Measurements from ENCODE around the gene ATXN7.

ATXN7 gene

GRCh38 chr3:63970631-63971475, 107.2 kb downstream of the ATXN7 start:
- peaks cover 94% of the 10 kb centered on the region for H3K4me1 Mint-ChIP-seq
- H3K36me3 Mint-ChIP-seq = peaks cover 14% of the 10 kb centered on the region
- ATAC-seq = no peak
- H3K4me3 Mint-ChIP-seq = peak overlapping the region; percentile 77
- no peak for DNase-seq (ENCODE audit: low spot score in 2 of 2)
- no peaks in the 10 kb centered on the region for H3K9me3 Mint-ChIP-seq
- peak overlapping the region; percentile 92 for H3K27ac Mint-ChIP-seq

DNA sequence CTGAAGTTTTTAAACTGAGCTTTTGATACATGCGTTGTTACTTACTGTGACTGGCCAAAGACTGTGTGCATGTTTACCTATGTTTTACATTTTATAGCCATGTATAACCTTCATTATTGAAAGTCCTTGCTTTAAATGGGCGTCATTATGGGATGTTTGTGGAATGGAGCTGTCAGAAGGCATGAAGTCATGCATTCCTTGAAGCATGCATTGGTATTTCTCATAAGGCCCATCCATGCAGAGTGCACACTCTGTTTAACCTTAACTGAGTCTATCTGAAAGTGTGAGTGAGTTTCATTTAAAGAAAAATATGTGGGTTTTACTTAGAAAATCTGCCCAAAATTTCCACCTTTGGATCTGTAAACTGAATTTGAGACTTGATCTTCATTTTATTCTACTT, 108.5 kb downstream of the ATXN7 start:
- Mint-ChIP-seq H3K9me3 (no peaks in the 10 kb centered on the region), H3K27ac (peak overlapping the region; percentile 77), H3K36me3 (peaks cover 14% of the 10 kb centered on the region), H3K4me1 (peaks cover 94% of the 10 kb centered on the region), H3K4me3 (peak overlapping the region; percentile 35)
- ATAC-seq (peak; percentile 52), DNase-seq (ENCODE audit: low spot score in 2 of 2) (no peak)

- H3K4me3 Mint-ChIP-seq = peak overlapping the region; percentile 35
- ATAC-seq (no peak), DNase-seq (ENCODE audit: low spot score in 2 of 2) (no peak)
- peaks cover 14% of the 10 kb centered on the region for H3K36me3 Mint-ChIP-seq
- H3K4me1 Mint-ChIP-seq = peaks cover 94% of the 10 kb centered on the region
- H3K27ac Mint-ChIP-seq = peak overlapping the region; percentile 77
- no peaks in the 10 kb centered on the region for H3K9me3 Mint-ChIP-seq
Observed at GRCh38 chr3:63972987-63973386, 109.3 kb downstream of the ATXN7 start.

GRCh38 chr3:63973406-63973805, 109.7 kb downstream of the ATXN7 start:
- Mint-ChIP-seq H3K36me3 (peaks cover 14% of the 10 kb centered on the region), H3K9me3 (no peaks in the 10 kb centered on the region), H3K4me1 (peaks cover 94% of the 10 kb centered on the region), H3K27ac (no peak overlapping the region), H3K4me3 (no peak overlapping the region)
- ATAC-seq (no peak), DNase-seq (ENCODE audit: low spot score in 2 of 2) (no peak)

GRCh38 chr3:63974451-63974850, 110.8 kb downstream of the ATXN7 start:
- peaks cover 94% of the 10 kb centered on the region for H3K4me1 Mint-ChIP-seq
- ATAC-seq = no peak
- H3K9me3 Mint-ChIP-seq = no peaks in the 10 kb centered on the region
- DNase-seq (ENCODE audit: low spot score in 2 of 2) = no peak
- H3K36me3 Mint-ChIP-seq = peaks cover 14% of the 10 kb centered on the region
- H3K4me3 Mint-ChIP-seq = no peak overlapping the region
- peak overlapping the region; percentile 53 for H3K27ac Mint-ChIP-seq

- Mint-ChIP-seq H3K4me1 (peaks cover 91% of the 10 kb centered on the region), H3K9me3 (no peaks in the 10 kb centered on the region), H3K27ac (peak overlapping the region; percentile 65), H3K36me3 (peaks cover 20% of the 10 kb centered on the region), H3K4me3 (peak overlapping the region; percentile 17)
- DNase-seq (ENCODE audit: low spot score in 2 of 2) = no peak
- ATAC-seq = no peak
Observed at GRCh38 chr3:63975723-63976122, 112.1 kb downstream of the ATXN7 start.

DNA sequence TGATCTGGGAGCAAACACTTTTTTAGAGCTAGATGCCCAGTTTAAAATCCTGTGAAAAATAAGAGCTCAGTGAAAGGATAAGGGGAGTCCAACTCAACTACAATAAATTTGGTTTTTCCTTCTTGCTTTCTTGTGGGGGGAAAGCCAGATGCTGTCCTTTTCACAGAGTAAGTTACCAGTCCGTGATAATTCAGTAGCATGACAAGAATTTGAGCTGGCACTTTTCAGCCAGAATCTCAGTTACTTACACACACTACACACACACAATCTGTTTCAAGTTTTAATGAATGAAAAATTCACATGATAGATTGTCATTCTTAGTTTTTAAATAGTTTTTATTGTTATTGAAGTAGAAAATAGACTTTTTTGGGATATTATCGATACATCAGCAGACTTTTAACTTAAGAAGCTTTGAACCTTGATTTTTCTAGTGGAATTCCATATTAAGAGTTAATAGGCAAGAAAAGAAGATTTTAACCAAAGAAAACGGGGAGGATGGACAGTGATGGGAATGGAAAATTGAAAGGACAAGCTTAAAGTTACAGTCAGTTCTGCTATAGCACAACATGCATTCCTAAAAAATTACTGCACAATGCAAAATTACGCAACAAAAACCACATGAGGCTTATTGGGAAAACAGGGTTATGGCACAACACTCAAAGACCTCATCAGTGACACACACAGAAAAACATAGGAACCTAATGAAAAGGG, 112.6 kb downstream of the ATXN7 start:
- peak overlapping the region; percentile 65 for H3K27ac Mint-ChIP-seq
- ATAC-seq = no peak
- peaks cover 85% of the 10 kb centered on the region for H3K4me1 Mint-ChIP-seq
- H3K4me3 Mint-ChIP-seq = peak overlapping the region; percentile 17
- H3K36me3 Mint-ChIP-seq = peaks cover 26% of the 10 kb centered on the region
- no peaks in the 10 kb centered on the region for H3K9me3 Mint-ChIP-seq
- no peak for DNase-seq (ENCODE audit: low spot score in 2 of 2)

DNA sequence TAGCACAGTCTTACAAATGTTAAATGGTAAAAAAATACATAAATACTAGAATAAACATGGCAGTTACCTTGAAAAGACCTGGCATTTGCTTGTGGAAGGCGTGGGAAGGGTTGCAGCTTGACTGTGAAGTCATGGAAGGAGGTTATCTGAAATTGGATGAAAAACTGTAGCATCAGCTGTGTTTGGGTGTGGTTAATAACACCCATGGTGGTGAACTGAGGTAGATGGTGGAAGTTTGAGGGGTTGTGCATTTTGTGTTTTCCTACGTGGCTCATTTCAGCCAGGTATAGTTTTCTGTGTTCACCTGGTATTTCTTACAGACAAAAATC, 113.2 kb downstream of the ATXN7 start:
- Mint-ChIP-seq H3K27ac (peak overlapping the region; percentile 65), H3K9me3 (no peaks in the 10 kb centered on the region), H3K4me3 (peak overlapping the region; percentile 69), H3K36me3 (peaks cover 31% of the 10 kb centered on the region), H3K4me1 (peaks cover 79% of the 10 kb centered on the region)
- no peak for DNase-seq (ENCODE audit: low spot score in 2 of 2)
- no peak for ATAC-seq

DNA sequence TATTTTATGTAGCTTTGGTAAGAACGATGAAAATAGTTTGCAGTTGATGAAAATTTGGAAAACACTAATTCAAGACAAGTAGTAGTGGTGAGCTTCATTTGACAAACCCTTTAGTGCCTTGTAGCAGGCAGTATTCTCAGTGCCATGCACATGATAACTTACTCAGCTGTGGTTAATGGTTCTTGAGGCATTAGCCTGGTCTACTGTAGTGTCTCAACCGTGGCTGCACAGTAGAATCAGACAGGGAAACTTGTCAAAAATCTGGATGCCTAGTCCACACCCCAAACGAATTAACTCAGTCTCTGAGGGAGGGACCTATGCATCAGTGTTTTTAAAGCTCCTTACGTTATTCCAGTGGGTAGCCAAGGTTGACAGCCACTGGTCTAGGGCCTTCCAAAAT, 114.2 kb downstream of the ATXN7 start:
- H3K27ac Mint-ChIP-seq = peak overlapping the region; percentile 53
- H3K4me1 Mint-ChIP-seq = peaks cover 75% of the 10 kb centered on the region
- no peak for DNase-seq (ENCODE audit: low spot score in 2 of 2)
- no peaks in the 10 kb centered on the region for H3K9me3 Mint-ChIP-seq
- ATAC-seq = peak; percentile 84
- peaks cover 42% of the 10 kb centered on the region for H3K36me3 Mint-ChIP-seq
- H3K4me3 Mint-ChIP-seq = peak overlapping the region; percentile 69

DNA sequence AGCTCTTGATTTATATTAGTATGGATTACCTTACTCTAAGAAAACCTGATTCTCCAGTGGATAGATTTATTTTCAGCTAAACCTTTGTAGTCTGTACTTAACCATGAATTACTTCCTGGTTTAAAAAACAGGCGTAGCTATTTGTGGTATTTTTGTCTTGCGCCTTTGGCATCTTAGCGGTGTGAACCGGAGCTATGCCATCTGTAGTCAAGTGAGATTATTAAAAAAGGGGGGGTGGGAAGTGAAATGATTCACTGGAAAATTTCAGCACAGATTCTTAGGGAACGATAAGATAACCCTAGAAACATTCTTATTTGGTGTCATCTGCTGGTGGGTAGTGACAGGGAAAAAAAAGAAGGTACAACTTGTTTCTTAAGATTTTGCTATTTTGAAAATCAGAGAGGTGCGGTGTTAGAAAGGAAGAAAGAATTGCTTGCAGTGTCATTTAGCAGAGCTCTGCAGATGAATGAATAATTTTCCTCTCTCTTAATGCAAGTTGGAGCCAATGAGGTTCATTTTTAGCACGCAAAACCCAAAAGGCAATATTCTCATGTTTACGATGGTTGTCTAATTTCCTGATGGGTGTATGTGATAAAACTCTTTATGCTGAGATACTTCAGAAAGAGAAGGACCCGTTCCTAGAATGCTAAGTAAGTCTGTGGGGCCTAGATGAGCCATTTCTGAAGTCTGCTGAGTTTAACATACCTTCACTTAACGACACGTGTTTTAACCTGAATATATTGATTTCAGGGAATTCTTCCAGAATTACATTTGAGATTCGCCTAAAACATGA, 115.6 kb downstream of the ATXN7 start:
- Mint-ChIP-seq H3K4me3 (peak overlapping the region; percentile 69), H3K27ac (peak overlapping the region; percentile 81), H3K4me1 (peaks cover 66% of the 10 kb centered on the region), H3K36me3 (peaks cover 43% of the 10 kb centered on the region), H3K9me3 (no peaks in the 10 kb centered on the region)
- no peak for DNase-seq (ENCODE audit: low spot score in 2 of 2)
- ATAC-seq = peak; percentile 69

DNA sequence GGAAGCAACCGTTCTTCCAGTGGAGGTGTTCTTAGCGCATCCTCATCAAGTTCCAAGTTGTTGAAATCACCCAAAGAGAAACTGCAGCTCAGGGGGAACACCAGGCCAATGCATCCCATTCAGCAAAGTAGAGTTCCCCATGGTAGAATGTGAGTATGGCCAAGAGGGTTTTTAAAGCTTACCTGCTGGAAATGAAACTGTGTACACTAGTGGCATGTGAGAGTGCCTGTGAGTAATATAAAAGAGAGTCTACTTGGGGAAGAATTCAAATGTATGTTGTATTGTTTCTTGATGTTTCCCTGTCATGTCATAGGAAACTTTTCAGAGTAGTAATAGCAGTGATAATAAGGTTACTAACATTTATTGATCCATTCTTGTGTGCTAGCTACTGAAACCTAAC, 116.4 kb downstream of the ATXN7 start:
- H3K4me1 Mint-ChIP-seq = peaks cover 65% of the 10 kb centered on the region
- DNase-seq (ENCODE audit: low spot score in 2 of 2) = no peak
- no peaks in the 10 kb centered on the region for H3K9me3 Mint-ChIP-seq
- peak; percentile 56 for ATAC-seq
- peak overlapping the region; percentile 69 for H3K4me3 Mint-ChIP-seq
- peaks cover 37% of the 10 kb centered on the region for H3K36me3 Mint-ChIP-seq
- H3K27ac Mint-ChIP-seq = peak overlapping the region; percentile 81

GRCh38 chr3:63980830-63981498, 117.3 kb downstream of the ATXN7 start:
- ATAC-seq = no peak
- H3K27ac Mint-ChIP-seq = peak overlapping the region; percentile 81
- H3K9me3 Mint-ChIP-seq = no peaks in the 10 kb centered on the region
- H3K4me1 Mint-ChIP-seq = peaks cover 66% of the 10 kb centered on the region
- no peak for DNase-seq (ENCODE audit: low spot score in 2 of 2)
- peaks cover 37% of the 10 kb centered on the region for H3K36me3 Mint-ChIP-seq
- no peak overlapping the region for H3K4me3 Mint-ChIP-seq

GRCh38 chr3:63981980-63982379, 118.3 kb downstream of the ATXN7 start:
- ATAC-seq (no peak), DNase-seq (ENCODE audit: low spot score in 2 of 2) (no peak)
- peaks cover 59% of the 10 kb centered on the region for H3K4me1 Mint-ChIP-seq
- H3K9me3 Mint-ChIP-seq = no peaks in the 10 kb centered on the region
- H3K36me3 Mint-ChIP-seq = peaks cover 37% of the 10 kb centered on the region
- H3K4me3 Mint-ChIP-seq = no peak overlapping the region
- peak overlapping the region; percentile 78 for H3K27ac Mint-ChIP-seq

DNA sequence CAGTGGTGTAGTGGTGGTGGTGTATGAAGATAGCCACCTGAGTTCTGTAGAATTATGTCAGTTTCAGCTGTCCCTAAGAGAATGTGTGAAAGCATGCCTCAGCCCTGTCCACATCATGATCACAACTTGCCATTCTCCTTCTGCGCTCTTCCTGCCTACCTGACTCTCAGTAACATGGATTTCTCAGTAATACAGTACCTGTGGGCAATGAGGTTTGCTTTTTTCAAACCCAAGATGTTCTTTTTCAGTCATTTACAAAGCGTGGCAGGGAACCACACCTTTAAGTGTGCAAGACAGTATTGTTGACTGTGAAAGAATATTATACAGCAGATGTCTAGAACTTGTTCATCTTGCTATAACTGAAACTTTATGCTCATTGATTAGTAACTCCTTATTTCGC, 120.7 kb downstream of the ATXN7 start:
- H3K4me1 Mint-ChIP-seq = peaks cover 36% of the 10 kb centered on the region
- no peak for ATAC-seq
- peak overlapping the region; percentile 84 for H3K27ac Mint-ChIP-seq
- no peak overlapping the region for H3K4me3 Mint-ChIP-seq
- H3K9me3 Mint-ChIP-seq = no peaks in the 10 kb centered on the region
- no peak for DNase-seq (ENCODE audit: low spot score in 2 of 2)
- H3K36me3 Mint-ChIP-seq = peaks cover 37% of the 10 kb centered on the region

- H3K27ac Mint-ChIP-seq = peak overlapping the region; percentile 67
- H3K4me1 Mint-ChIP-seq = peaks cover 25% of the 10 kb centered on the region
- no peak for DNase-seq (ENCODE audit: low spot score in 2 of 2)
- H3K4me3 Mint-ChIP-seq = no peak overlapping the region
- no peaks in the 10 kb centered on the region for H3K9me3 Mint-ChIP-seq
- no peak for ATAC-seq
- H3K36me3 Mint-ChIP-seq = peaks cover 27% of the 10 kb centered on the region
Observed at GRCh38 chr3:63986146-63986545, 122.5 kb downstream of the ATXN7 start.
